Cortex of kidney (tissue), 1 donor: ENCODE results near the gene PLA2G2F.

Source experiments
- DNase-seq: peaks from one replicate; lab custom pipeline; 2025; lab: John Stamatoyannopoulos, UW

Gene PLA2G2F

GRCh38 chr1:20143318-20143717, 4.2 kb downstream of the PLA2G2F start:
- DNase-seq: no peak

GRCh38 chr1:20143734-20144565, 4.8 kb downstream of the PLA2G2F start:
- DNase-seq: no peak

- DNase-seq: no peak
These were observed 8.9 kb downstream of the PLA2G2F start for GRCh38 chr1:20147846-20148570.

GRCh38 chr1:20148571-20149500, 9.7 kb downstream of the PLA2G2F start:
- DNase-seq: no peak

GRCh38 chr1:20149601-20150325, 10.6 kb downstream of the PLA2G2F start:
- no peak for DNase-seq

GRCh38 chr1:20150326-20150705, 11.2 kb downstream of the PLA2G2F start:
- DNase-seq: no peak

- DNase-seq: no peak
These were observed 11.8 kb downstream of the PLA2G2F start for GRCh38 chr1:20150969-20151368.

- no peak for DNase-seq
These were observed 12.9 kb downstream of the PLA2G2F start for GRCh38 chr1:20151906-20152598.

GRCh38 chr1:20152599-20152930, 13.4 kb downstream of the PLA2G2F start:
- no peak for DNase-seq

- no peak for DNase-seq
These were observed 13.9 kb downstream of the PLA2G2F start for GRCh38 chr1:20153000-20153418.

GRCh38 chr1:20154301-20154831, 15.2 kb downstream of the PLA2G2F start:
- DNase-seq: no peak

GRCh38 chr1:20158358-20159070, 19.4 kb downstream of the PLA2G2F start:
- DNase-seq: no peak

GRCh38 chr1:20160034-20160433, 20.9 kb downstream of the PLA2G2F start:
- DNase-seq: no peak

- no peak for DNase-seq
These were observed 25.6 kb downstream of the PLA2G2F start for GRCh38 chr1:20164694-20165202.

GRCh38 chr1:20165522-20165951, 26.4 kb downstream of the PLA2G2F start:
- DNase-seq: no peak

- no peak for DNase-seq
These were observed 26.9 kb downstream of the PLA2G2F start for GRCh38 chr1:20166051-20166450.

- DNase-seq: no peak
These were observed 28.0 kb downstream of the PLA2G2F start for GRCh38 chr1:20167126-20167525.

GRCh38 chr1:20168564-20169491, 29.7 kb downstream of the PLA2G2F start:
- no peak for DNase-seq

GRCh38 chr1:20169932-20170331, 30.8 kb downstream of the PLA2G2F start:
- DNase-seq: no peak
